Measurements from ENCODE around the gene ASB7. TPM values are rescaled to one million over a fixed set of nuclear protein-coding genes. Genes with fewer than 3 reads are reported as not detected.

ASB7 gene
- total RNA-seq, 1 donor from 2014 or later = 17.3 TPM

DNA sequence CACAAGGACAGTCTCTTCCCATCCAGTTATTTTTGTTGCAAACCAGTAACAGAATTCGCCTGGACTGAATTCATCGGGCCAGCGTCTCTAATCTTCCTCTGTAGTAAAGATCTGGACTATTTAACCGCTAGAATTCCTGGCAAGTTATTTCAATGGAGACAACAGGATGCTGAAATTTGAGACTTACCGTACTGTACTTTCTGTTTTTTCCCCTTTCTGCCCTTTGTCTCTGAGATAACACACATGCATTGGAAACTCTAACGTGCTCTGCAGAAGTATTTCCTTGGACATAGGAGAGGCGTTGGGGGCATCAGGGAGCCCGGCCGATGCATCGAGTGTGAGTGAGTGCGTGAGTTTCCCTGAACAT, 61.5 kb downstream of the ASB7 start:
- TF ChIP-seq, protein P1, sequence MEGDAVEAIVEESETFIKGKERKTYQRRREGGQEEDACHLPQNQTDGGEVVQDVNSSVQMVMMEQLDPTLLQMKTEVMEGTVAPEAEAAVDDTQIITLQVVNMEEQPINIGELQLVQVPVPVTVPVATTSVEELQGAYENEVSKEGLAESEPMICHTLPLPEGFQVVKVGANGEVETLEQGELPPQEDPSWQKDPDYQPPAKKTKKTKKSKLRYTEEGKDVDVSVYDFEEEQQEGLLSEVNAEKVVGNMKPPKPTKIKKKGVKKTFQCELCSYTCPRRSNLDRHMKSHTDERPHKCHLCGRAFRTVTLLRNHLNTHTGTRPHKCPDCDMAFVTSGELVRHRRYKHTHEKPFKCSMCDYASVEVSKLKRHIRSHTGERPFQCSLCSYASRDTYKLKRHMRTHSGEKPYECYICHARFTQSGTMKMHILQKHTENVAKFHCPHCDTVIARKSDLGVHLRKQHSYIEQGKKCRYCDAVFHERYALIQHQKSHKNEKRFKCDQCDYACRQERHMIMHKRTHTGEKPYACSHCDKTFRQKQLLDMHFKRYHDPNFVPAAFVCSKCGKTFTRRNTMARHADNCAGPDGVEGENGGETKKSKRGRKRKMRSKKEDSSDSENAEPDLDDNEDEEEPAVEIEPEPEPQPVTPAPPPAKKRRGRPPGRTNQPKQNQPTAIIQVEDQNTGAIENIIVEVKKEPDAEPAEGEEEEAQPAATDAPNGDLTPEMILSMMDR (IDR thresholded peaks at IDR 0.05; ENCODE audit: insufficient read depth, low read length, poor library complexity, severe bottlenecking) = no peak
- Histone ChIP-seq H3K36me3 (ENCODE audit: control insufficient read depth, insufficient read depth, low read length) (no peaks in the 10 kb centered on the region), H3K27me3 (ENCODE audit: control insufficient read depth, insufficient read depth, low read length) (no peaks in the 10 kb centered on the region), H3K4me3 (ENCODE audit: low read depth, low read length) (no peak overlapping the region)
- no peak for DNase-seq (ENCODE audit: low read depth)

DNA sequence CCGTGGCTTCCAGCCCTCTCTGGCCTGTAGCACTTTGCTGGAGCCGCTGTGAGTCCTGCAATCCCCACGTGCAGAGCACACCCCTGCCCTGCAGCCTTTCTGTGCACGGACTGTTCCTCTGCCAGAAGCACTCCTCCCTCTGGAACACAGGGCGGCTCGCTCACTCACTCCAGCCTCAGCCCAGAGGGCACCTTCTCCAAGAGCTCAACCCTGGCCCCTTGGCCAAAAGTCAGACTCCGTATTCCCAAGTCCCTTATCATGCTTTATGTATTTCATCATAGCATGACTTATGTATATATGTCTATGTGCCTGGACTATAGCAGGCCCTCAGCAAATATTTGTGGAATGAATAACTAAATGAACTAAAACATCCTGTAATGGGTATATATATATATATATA, 63.2 kb downstream of the ASB7 start:
- TF ChIP-seq, protein P1 (IDR thresholded peaks at IDR 0.05; ENCODE audit: insufficient read depth, low read length, poor library complexity, severe bottlenecking) = no peak
- no peaks in the 10 kb centered on the region for H3K27me3 ChIP-seq (ENCODE audit: control insufficient read depth, insufficient read depth, low read length)
- H3K4me3 ChIP-seq (ENCODE audit: low read depth, low read length) = no peak overlapping the region
- no peaks in the 10 kb centered on the region for H3K36me3 ChIP-seq (ENCODE audit: control insufficient read depth, insufficient read depth, low read length)
- no peak for DNase-seq (ENCODE audit: low read depth)

DNA sequence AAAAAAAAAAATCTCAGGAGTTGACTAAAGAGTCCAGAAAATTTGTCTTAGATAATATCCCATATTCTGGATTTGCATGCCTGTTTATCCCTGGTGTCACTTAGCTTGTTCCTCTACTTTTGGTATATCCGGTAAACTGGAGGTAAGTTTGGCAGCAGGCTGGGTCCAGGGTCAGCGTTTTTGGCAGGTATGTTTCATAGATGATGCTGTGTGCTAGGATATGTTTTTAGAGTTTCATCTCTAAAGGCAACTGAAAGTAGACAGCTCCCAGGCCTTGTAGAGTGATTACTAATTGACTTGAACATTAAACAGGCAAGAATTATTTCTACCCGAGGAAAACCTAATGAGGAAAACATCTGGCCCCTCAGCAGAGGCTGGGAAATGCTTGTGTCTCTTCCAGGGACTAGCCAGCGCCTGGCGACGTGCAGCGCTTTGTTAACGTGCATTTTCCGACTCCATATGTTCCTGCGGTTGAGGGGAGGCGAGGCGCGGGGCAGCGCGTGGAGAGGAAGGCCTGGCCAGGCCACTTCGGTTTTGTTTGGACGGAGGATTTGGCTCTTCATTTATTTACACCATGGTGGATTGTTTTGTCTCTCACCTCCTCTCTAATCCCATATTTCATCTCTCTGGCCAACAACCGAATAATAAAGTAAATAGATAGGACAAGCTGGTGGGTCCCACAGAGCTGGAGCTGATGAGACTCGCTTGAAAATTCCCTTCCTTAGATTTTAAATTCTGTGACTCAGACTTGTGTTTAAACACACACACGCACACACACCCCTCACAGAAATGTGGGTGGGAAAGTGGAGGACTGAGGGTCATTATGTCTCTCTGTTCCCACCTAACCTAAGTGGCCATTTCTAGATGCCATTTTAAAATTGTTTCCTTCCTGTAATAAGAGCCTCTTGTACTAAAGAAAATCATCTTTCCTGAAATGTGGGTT, 65.3 kb downstream of the ASB7 start:
- TF ChIP-seq, protein P1 (IDR thresholded peaks at IDR 0.05; ENCODE audit: insufficient read depth, low read length, poor library complexity, severe bottlenecking) = no peak
- Histone ChIP-seq H3K4me3 (ENCODE audit: low read depth, low read length) (no peak overlapping the region), H3K36me3 (ENCODE audit: control insufficient read depth, insufficient read depth, low read length) (no peaks in the 10 kb centered on the region), H3K27me3 (ENCODE audit: control insufficient read depth, insufficient read depth, low read length) (no peaks in the 10 kb centered on the region)
- no peak for DNase-seq (ENCODE audit: low read depth)

DNA sequence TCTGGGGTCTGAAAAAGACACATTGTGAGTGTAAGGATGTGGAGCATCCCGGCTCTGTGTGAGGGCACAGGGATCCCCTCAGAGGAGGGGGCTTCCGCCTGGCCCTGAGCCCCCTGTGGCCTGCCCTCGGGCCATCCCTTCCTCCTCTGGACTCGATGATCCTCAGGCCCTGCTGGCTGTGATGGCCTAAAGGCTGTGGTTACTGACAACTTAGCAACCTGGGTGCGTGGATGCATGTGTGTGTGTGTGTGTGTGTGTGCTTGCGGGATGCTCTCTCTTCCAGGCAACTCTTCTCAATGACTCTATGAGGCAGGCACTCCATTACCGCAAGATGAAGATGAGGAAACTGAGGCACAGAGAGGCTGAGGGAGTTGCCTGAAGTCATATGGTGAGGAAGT, 66.0 kb downstream of the ASB7 start:
- TF ChIP-seq, protein P1 (IDR thresholded peaks at IDR 0.05; ENCODE audit: insufficient read depth, low read length, poor library complexity, severe bottlenecking) = no peak
- no peak for DNase-seq (ENCODE audit: low read depth)
- Histone ChIP-seq H3K27me3 (ENCODE audit: control insufficient read depth, insufficient read depth, low read length) (no peaks in the 10 kb centered on the region), H3K36me3 (ENCODE audit: control insufficient read depth, insufficient read depth, low read length) (no peaks in the 10 kb centered on the region), H3K4me3 (ENCODE audit: low read depth, low read length) (no peak overlapping the region)

DNA sequence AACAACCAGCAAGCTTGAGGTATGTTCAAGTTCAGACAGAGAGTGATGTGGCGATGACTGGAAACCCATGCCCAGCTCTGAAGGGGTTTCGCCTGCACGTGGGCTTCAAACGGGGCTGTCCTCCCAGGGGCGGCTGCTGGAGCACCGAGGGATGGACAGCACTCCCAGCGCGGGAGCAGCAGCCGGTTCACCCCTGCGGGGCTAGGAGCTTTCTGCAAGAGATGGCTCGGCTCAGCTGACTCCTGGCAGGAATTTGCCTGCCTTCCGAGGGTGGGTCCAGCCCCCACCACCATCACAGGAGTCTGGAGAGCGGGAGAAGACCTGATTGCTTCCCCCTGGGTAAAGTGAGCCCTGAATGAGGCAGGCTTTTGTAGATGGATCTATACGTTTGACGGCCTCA, 66.9 kb downstream of the ASB7 start:
- no peaks in the 10 kb centered on the region for H3K27me3 ChIP-seq (ENCODE audit: control insufficient read depth, insufficient read depth, low read length)
- TF ChIP-seq, protein P1 (IDR thresholded peaks at IDR 0.05; ENCODE audit: insufficient read depth, low read length, poor library complexity, severe bottlenecking) = no peak
- DNase-seq (ENCODE audit: low read depth) = no peak
- H3K4me3 ChIP-seq (ENCODE audit: low read depth, low read length) = no peak overlapping the region
- no peaks in the 10 kb centered on the region for H3K36me3 ChIP-seq (ENCODE audit: control insufficient read depth, insufficient read depth, low read length)

All from kidney epithelial cell (primary cell).